ENCODE measurements around the gene ACTL9. TPM values are rescaled to one million over a fixed set of nuclear protein-coding genes. Genes with fewer than 3 reads are reported as not detected.

ACTL9 gene
- total RNA-seq, 1 experiment from 2014 or later, result not detected

Other genes starting within 250 kb of the ACTL9 start
- not detected in 2 replicates for gene PRAM1, start 196.2 kb downstream of the ACTL9 start, total RNA-seq (2014; rRNA removed; shearing (Covaris generic))
- 0.25 and 5.4 TPM in 2 replicates for gene ZNF414, start 184.6 kb downstream of the ACTL9 start, total RNA-seq (2014; rRNA removed; shearing (Covaris generic))
- 0.37 and 0.94 TPM in 2 replicates for gene MYO1F, start 121.4 kb downstream of the ACTL9 start, total RNA-seq (2014; rRNA removed; shearing (Covaris generic))
- 6.0 and 6.3 TPM in 2 replicates for gene ADAMTS10, start 88.1 kb downstream of the ACTL9 start, total RNA-seq (2014; rRNA removed; shearing (Covaris generic))
- not detected in 2 replicates for gene NFILZ, start 68.2 kb downstream of the ACTL9 start, total RNA-seq (2014; rRNA removed; shearing (Covaris generic))
- gene OR2Z1, start 22.8 kb upstream of the ACTL9 start, total RNA-seq (2014; rRNA removed; shearing (Covaris generic)), result not detected in 2 replicates
- gene ZNF558, start 133.5 kb upstream of the ACTL9 start, total RNA-seq (2014; rRNA removed; shearing (Covaris generic)), result 16.2 and 30.2 TPM in 2 replicates
- gene MBD3L1, start 133.6 kb upstream of the ACTL9 start, total RNA-seq (2014; rRNA removed; shearing (Covaris generic)), result not detected in 2 replicates

Measured in SJSA1 (cell line).